GM12878 (cell line): ENCODE data around the gene SLC4A8. TPM values are rescaled to one million over a fixed set of nuclear protein-coding genes. Genes with fewer than 3 reads are reported as not detected.

Experiments used
- ATAC-seq: fragments of 200-7000 bp; cut with Tn5 transposase; 3 replicates; pipeline ENCODE4 v1.9.1; 2020; ENCODE audit warnings: mild to moderate bottlenecking, moderate library complexity
- BruUV-seq: library from RNA; stranded (reverse); fragments of 400-500 nt; replicated peaks from 2 replicates; lab custom pipeline; 2021; lab: Mats Ljungman, UMichigan
- CTCF ChIA-PET: fragments of 300-600 bp; sonication (Branson Sonifier 250); formaldehyde crosslinking; extraction: SDS; loops from one replicate; lab custom pipeline; 2021; ENCODE audit warnings: inconsistent platforms; lab: Yijun Ruan, JAX
- POLR2A ChIA-PET: fragments of 350-600 bp; formaldehyde crosslinking; extraction: SDS; loops from one replicate; lab custom pipeline; 2021; ENCODE audit warnings: inconsistent platforms; lab: Charles Lee
- RAD21 ChIA-PET: fragments of 300-600 bp; sonication (Branson Sonifier 250); formaldehyde crosslinking; loops from one replicate; lab custom pipeline; 2023; ENCODE audit warnings: antibody characterized with exemption; ENCODE audit not compliant: unreplicated experiment; lab: Charles Lee
- SMC1A ChIA-PET: fragments of 300-600 bp; sonication (Branson Sonifier 250); formaldehyde crosslinking; loops from one replicate; lab custom pipeline; 2023; ENCODE audit not compliant: unreplicated experiment, uncharacterized antibody; lab: Charles Lee
- DNase-seq: peaks from one replicate; pipeline ENCODE4 v3.0.0-alpha.2; 2011; ENCODE audit warnings: low read depth, low spot score
- FAIRE-seq: peaks from 3 replicates; lab custom pipeline; 2011; peaks lifted over from hg19 to GRCh38; lab: Jason Lieb, UNC
- H2AFZ ChIP-seq: 2 replicates; pipeline ENCODE4 v1.6.0; 2011; ENCODE audit warnings: low read depth, low read length, control low read depth; ENCODE audit not compliant: control insufficient read depth
- H3K27ac ChIP-seq: 2 replicates; pipeline ENCODE4 v1.5.1; 2011; ENCODE audit warnings: control low read depth; ENCODE audit not compliant: control insufficient read depth, insufficient read depth
- H3K27me3 ChIP-seq, 2 experiments: replicated peaks in 1 of 2; 2 replicates each; pipeline versions ENCODE4 v1.6.0 to v1.6.1; 2011; ENCODE audit warnings: low read length in 1 of 2; ENCODE audit not compliant: control insufficient read depth in 2 of 2, insufficient read depth in 2 of 2
- H3K36me3 ChIP-seq, 2 experiments: 2 replicates each; pipeline ENCODE4 v1.5.1; 2011; ENCODE audit warnings: low read length in 1 of 2; ENCODE audit not compliant: control insufficient read depth in 2 of 2, insufficient read depth in 2 of 2
- H3K4me1 ChIP-seq: 2 replicates; pipeline ENCODE4 v1.6.1; 2011; ENCODE audit warnings: mild to moderate bottlenecking, low read length, moderate library complexity, mixed read lengths; ENCODE audit not compliant: control insufficient read depth, insufficient read depth
- H3K4me2 ChIP-seq: 2 replicates; pipeline ENCODE4 v1.6.0; 2011; ENCODE audit warnings: control low read depth; ENCODE audit not compliant: control insufficient read depth, insufficient read depth
- H3K4me3 ChIP-seq: fragments of 200-600 bp; sonication (generic); 2 replicates; pipeline ENCODE4 v1.5.1; 2016
- H3K79me2 ChIP-seq: 2 replicates; pipeline ENCODE4 v1.6.0; 2011; ENCODE audit warnings: low read length; ENCODE audit not compliant: control insufficient read depth, insufficient read depth
- H3K9ac ChIP-seq: 2 replicates; pipeline ENCODE4 v1.8.0; 2011; ENCODE audit warnings: low read length, control low read depth, mixed read lengths; ENCODE audit not compliant: control insufficient read depth, insufficient read depth
- H3K9me3 ChIP-seq: replicated peaks from 3 replicates; pipeline ENCODE4 v1.5.1; 2011; ENCODE audit warnings: mild to moderate bottlenecking, low read length; ENCODE audit not compliant: control insufficient read depth, insufficient read depth
- H4K20me1 ChIP-seq: 2 replicates; pipeline ENCODE4 v1.6.0; 2011; ENCODE audit not compliant: control insufficient read depth, insufficient read depth
- CBX5 ChIP-seq: sonication (generic); IDR thresholded peaks from 2 replicates; pipeline ENCODE4 v1.6.1; 2016; ENCODE audit warnings: low read depth, moderate library complexity, mild to moderate bottlenecking, inconsistent platforms
- CEBPB ChIP-seq, 2 experiments: fragments of 150-350 bp in 1 of 2; IDR thresholded peaks; 2 replicates each; pipeline ENCODE4 v1.6.1; 2012 to 2014; ENCODE audit warnings: low read depth in 2 of 2, low read length in 2 of 2, borderline replicate concordance in 1 of 2, inconsistent platforms in 1 of 2
- DPF2 ChIP-seq: fragments of 450-650 bp; IDR thresholded peaks from 2 replicates; pipeline ENCODE4 v1.6.1; 2017; ENCODE audit warnings: mild to moderate bottlenecking
- HDAC6 ChIP-seq: fragments of 200-600 bp; sonication (generic); IDR thresholded peaks from one replicate; pipeline ENCODE4 v1.8.0; 2017; ENCODE audit warnings: antibody characterized with exemption; ENCODE audit not compliant: unreplicated experiment
- MEF2A ChIP-seq: IDR thresholded peaks from 2 replicates; pipeline ENCODE4 v1.6.1; 2011; ENCODE audit warnings: low read depth, mild to moderate bottlenecking, low read length, moderate library complexity; ENCODE audit not compliant: insufficient read depth
- RB1 ChIP-seq: fragments of 450-650 bp; formaldehyde crosslinking; IDR thresholded peaks from 2 replicates; pipeline ENCODE4 v1.6.1; 2017; ENCODE audit warnings: mild to moderate bottlenecking, borderline replicate concordance
- TAF1 ChIP-seq: IDR thresholded peaks from 2 replicates; pipeline ENCODE4 v1.6.1; 2011; ENCODE audit warnings: mild to moderate bottlenecking, low read depth, low read length, borderline replicate concordance
- WGBS: methylation state at CpG from one replicate; pipeline ENCODE4 v1.1.6; 2016; ENCODE audit warnings: low lambda C conversion rate; ENCODE audit not compliant: insufficient replicate concordance, insufficient coverage; ENCODE audit errors: missing lambda C conversion rate; 5-methylcytosine and 5-hydroxymethylcytosine counted together
- in situ Hi-C: fragments of 300-500 bp; cut with MboI; formaldehyde crosslinking; loops from 9 replicates; pipeline ENCODE4 v1.14.3; 2018; ENCODE audit warnings: mixed read lengths
- intact Hi-C: fragments of 100-400 bp; cut with micrococcal nuclease; formaldehyde crosslinking; loops from one replicate; pipeline ENCODE4 v1.14.2; 2022; ENCODE audit not compliant: unreplicated experiment
- polyA plus RNA-seq, 11 experiments: library from polyadenylated mRNA; depleted of rRNA in 4 of 11; unstranded in 6 of 11; stranded (reverse) in 5 of 11; fragments of >200 nt; fragmentation: Nextera tagmentation in 4 of 11; fragmentation: Illumina TruSeq in 1 of 11; extraction: Ambion mirVana in 4 of 11; extraction: Trizol in 1 of 11; gene quantifications; 1 replicate in 1 of 11; 2 replicates in 10 of 11; pipeline versions ENCODE4 v1.2.1 to v1.2.3, GENCODE V29; 2011 to 2016; ENCODE audit warnings: inconsistent platforms in 2 of 11, missing spikeins in 2 of 11, low read depth in 1 of 11
- total RNA-seq, 4 experiments: library from RNA; depleted of rRNA in 3 of 4; stranded (reverse); fragments of >200 nt in 3 of 4; fragmentation: Illumina TruSeq in 1 of 4; extraction: Trizol in 1 of 4; gene quantifications; 2 replicates each; pipeline versions ENCODE4 v1.2.1 to v1.2.3, GENCODE V29; 2013 to 2021
- TF ChIP-seq, protein P1 (sequence below): fragments of 150-350 bp; IDR thresholded peaks from 2 replicates; pipeline ENCODE4 v1.6.1; 2014; ENCODE audit warnings: mild to moderate bottlenecking, low read depth, low read length

The SLC4A8 gene
- total and polyA plus RNA-seq, 10 of the 15 experiments (the other 5 are each of a cell fraction or from before 2014, with no cell fraction given) = 1.4 to 7.7 (median 3.7) TPM

- H2AFZ ChIP-seq = no peak overlapping the region
- ChIA-PET SMC1A (interaction anchor here (4.6 kb wide), 1 partner anchor 113 kb away, joined by 57 read pairs; no protein-coding TSS in a partner anchor), RAD21 (interaction anchor here (4.8 kb wide), 1 partner anchor 114 kb away, joined by 52 read pairs; no protein-coding TSS in a partner anchor), CTCF (interaction anchor here (0.6 to 5.1 kb wide), 5 partner anchors 106 to 162 kb away, joined by 3 to 183 read pairs (median 4); partner anchors contain the start of gene SLC4A8), POLR2A (no interaction called here)
- in situ Hi-C loops = no loop called here
- no TSS peak for BruUV-seq
- H3K4me1 ChIP-seq = no peaks in the 10 kb centered on the region
- DNase-seq (no peak), ATAC-seq (no peak), FAIRE-seq (no peak)
- intact Hi-C loops = loop anchor here (10.0 kb wide), 1 partner anchor 340 kb away; no protein-coding TSS in a partner anchor
- H3K27me3 ChIP-seq = peaks cover 0 to 2% of the 10 kb centered on the region in 2 experiments; a peak in 1 of 4 replicates
- no peak overlapping the region for H3K27ac ChIP-seq
- TF ChIP-seq, protein P1, sequence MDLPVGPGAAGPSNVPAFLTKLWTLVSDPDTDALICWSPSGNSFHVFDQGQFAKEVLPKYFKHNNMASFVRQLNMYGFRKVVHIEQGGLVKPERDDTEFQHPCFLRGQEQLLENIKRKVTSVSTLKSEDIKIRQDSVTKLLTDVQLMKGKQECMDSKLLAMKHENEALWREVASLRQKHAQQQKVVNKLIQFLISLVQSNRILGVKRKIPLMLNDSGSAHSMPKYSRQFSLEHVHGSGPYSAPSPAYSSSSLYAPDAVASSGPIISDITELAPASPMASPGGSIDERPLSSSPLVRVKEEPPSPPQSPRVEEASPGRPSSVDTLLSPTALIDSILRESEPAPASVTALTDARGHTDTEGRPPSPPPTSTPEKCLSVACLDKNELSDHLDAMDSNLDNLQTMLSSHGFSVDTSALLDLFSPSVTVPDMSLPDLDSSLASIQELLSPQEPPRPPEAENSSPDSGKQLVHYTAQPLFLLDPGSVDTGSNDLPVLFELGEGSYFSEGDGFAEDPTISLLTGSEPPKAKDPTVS = no peak
- TF ChIP-seq HDAC6 = no peak
- no peak for TF ChIP-seq RB1
- no peak for TF ChIP-seq CEBPB (IDR thresholded peaks at IDR 0.05; ENCODE audit: borderline replicate concordance in 1 of 2, low read depth in 2 of 2, low read length in 2 of 2)
- no peak for TF ChIP-seq CBX5
- no peak for TF ChIP-seq TAF1
- TF ChIP-seq DPF2 = no peak
- TF ChIP-seq MEF2A = no peak
- H3K9me3 ChIP-seq = no peaks in the 10 kb centered on the region
- H3K4me3 ChIP-seq = no peak overlapping the region
- H3K4me2 ChIP-seq = no peak overlapping the region
- H3K79me2 ChIP-seq = no peaks in the 10 kb centered on the region
- no peak overlapping the region for H3K9ac ChIP-seq
- no peaks in the 10 kb centered on the region for H3K36me3 ChIP-seq
- no peaks in the 10 kb centered on the region for H4K20me1 ChIP-seq
- WGBS = 40% methylated on average over 16 of the region's 17 CpGs
Observed at GRCh38 chr12:51534216-51535074, 109.8 kb downstream of the SLC4A8 start.
